HepG2 (cell line): Measurements from ENCODE around the gene PCSK2. TPM values are rescaled to one million over a fixed set of nuclear protein-coding genes. Genes with fewer than 3 reads are reported as not detected.

Source experiments
- ARNT ChIP-seq: fragments of 450-650 bp; IDR thresholded peaks from 2 replicates; pipeline ENCODE4 v1.6.1; 2017
- CCDC6 ChIP-seq: sonication (generic); formaldehyde crosslinking; IDR thresholded peaks from 2 replicates; pipeline ENCODE4 v1.8.1; 2022; ENCODE audit warnings: mild to moderate bottlenecking, missing genetic modification reagents, moderate library complexity
- DNMT3B ChIP-seq: conservative IDR thresholded peaks from 2 replicates; pipeline ENCODE4 v1.6.1; 2016; ENCODE audit warnings: missing biosample characterization, control low read depth
- KMT2B ChIP-seq: IDR thresholded peaks from 2 replicates; pipeline ENCODE4 v1.6.1; 2016; ENCODE audit warnings: missing genetic modification reagents, missing compliant biosample characterization
- NCOA5 ChIP-seq: sonication (generic); formaldehyde crosslinking; IDR thresholded peaks from 2 replicates; pipeline ENCODE4 v1.4.0; 2020; ENCODE audit warnings: missing genetic modification reagents
- NFE2 ChIP-seq: sonication (generic); formaldehyde crosslinking; IDR thresholded peaks from 2 replicates; pipeline ENCODE4 v1.4.0; 2020; ENCODE audit warnings: missing genetic modification reagents
- NR2F1 ChIP-seq, 2 experiments: fragments of 450-650 bp in 1 of 2; formaldehyde crosslinking in 1 of 2; IDR thresholded peaks; 2 replicates each; pipeline versions ENCODE4 v1.5.0 to v1.6.1; 2016 to 2020; ENCODE audit warnings: mild to moderate bottlenecking in 1 of 2, missing compliant biosample characterization in 1 of 2, missing genetic modification reagents in 1 of 2, moderate library complexity in 1 of 2
- RBFOX2 ChIP-seq: fragments of 200-400 bp; formaldehyde crosslinking; IDR thresholded peaks from 2 replicates; pipeline ENCODE4 v1.6.1; 2017; ENCODE audit warnings: low read depth, mild to moderate bottlenecking, low read length
- RFX3 ChIP-seq: IDR thresholded peaks from 2 replicates; pipeline ENCODE4 v1.6.1; 2016; ENCODE audit warnings: missing biosample characterization, missing genetic modification reagents
- SRF ChIP-seq: IDR thresholded peaks from 2 replicates; pipeline ENCODE4 v1.6.1; 2011; ENCODE audit warnings: mild to moderate bottlenecking, low read depth, low read length, moderate library complexity
- YEATS2 ChIP-seq: sonication (generic); formaldehyde crosslinking; IDR thresholded peaks from 2 replicates; pipeline ENCODE4 v1.4.0; 2020; ENCODE audit warnings: missing genetic modification reagents, borderline replicate concordance
- ZBTB8A ChIP-seq: sonication (generic); formaldehyde crosslinking; IDR thresholded peaks from 2 replicates; pipeline ENCODE4 v1.4.0; 2020; ENCODE audit warnings: mild to moderate bottlenecking, low read depth, missing genetic modification reagents, borderline replicate concordance
- ZNF30 ChIP-seq: sonication (generic); formaldehyde crosslinking; IDR thresholded peaks from 2 replicates; pipeline ENCODE4 v1.5.0; 2020; ENCODE audit warnings: mild to moderate bottlenecking, missing genetic modification reagents
- ZNF7 ChIP-seq: IDR thresholded peaks from 2 replicates; pipeline ENCODE4 v1.6.1; 2016; ENCODE audit warnings: missing biosample characterization, missing genetic modification reagents
- polyA plus RNA-seq, 8 experiments: library from polyadenylated mRNA; depleted of rRNA in 3 of 8; stranded (reverse) in 7 of 8; unstranded in 1 of 8; fragments of >200 nt; fragmentation: Illumina TruSeq in 4 of 8; extraction: Trizol in 4 of 8; gene quantifications; 2 replicates each; pipeline versions ENCODE4 v1.2.1 to v1.2.3, GENCODE V29; 2011 to 2016; ENCODE audit warnings: low read depth in 4 of 8, missing spikeins in 1 of 8, mixed read lengths in 1 of 8; ENCODE audit not compliant: insufficient read depth in 1 of 8
- total RNA-seq, 5 experiments: library from RNA; depleted of rRNA; stranded (reverse); fragments of >200 nt; fragmentation: Illumina TruSeq; extraction: Trizol; gene quantifications; 2 replicates each; pipeline ENCODE4 v1.2.3, GENCODE V29; 2016; ENCODE audit warnings: low read depth in 1 of 5
- TF ChIP-seq, protein P1 (sequence below): sonication (generic); formaldehyde crosslinking; IDR thresholded peaks from 2 replicates; pipeline ENCODE4 v1.8.0; 2022; ENCODE audit warnings: missing genetic modification reagents, mild to moderate bottlenecking, borderline replicate concordance
- TF ChIP-seq, protein P2 (sequence below): sonication (generic); formaldehyde crosslinking; IDR thresholded peaks from 2 replicates; pipeline ENCODE4 v1.5.0; 2020; ENCODE audit warnings: mild to moderate bottlenecking, low read depth, missing genetic modification reagents, borderline replicate concordance
- TF ChIP-seq, protein P3 (sequence below): IDR thresholded peaks from 2 replicates; pipeline ENCODE4 v1.6.1; 2012; ENCODE audit warnings: inconsistent platforms
- TF ChIP-seq, protein P4 (sequence below): sonication (generic); formaldehyde crosslinking; IDR thresholded peaks from 2 replicates; pipeline ENCODE4 v1.8.1; 2023; ENCODE audit warnings: mild to moderate bottlenecking, moderate library complexity, missing genetic modification reagents
- TF ChIP-seq, protein P5 (sequence below): sonication (generic); formaldehyde crosslinking; conservative IDR thresholded peaks from 2 replicates; pipeline ENCODE4 v1.8.1; 2023; ENCODE audit warnings: missing genetic modification reagents
- TF ChIP-seq, protein P6 (sequence below): sonication (generic); formaldehyde crosslinking; IDR thresholded peaks from 2 replicates; pipeline ENCODE4 v1.5.0; 2020; ENCODE audit warnings: mild to moderate bottlenecking, missing genetic modification reagents, moderate library complexity

PCSK2 gene
- total and polyA plus RNA-seq, 2 of the 13 experiments (the other 11 are each of a cell fraction or from before 2014, with no cell fraction given), result not detected

DNA sequence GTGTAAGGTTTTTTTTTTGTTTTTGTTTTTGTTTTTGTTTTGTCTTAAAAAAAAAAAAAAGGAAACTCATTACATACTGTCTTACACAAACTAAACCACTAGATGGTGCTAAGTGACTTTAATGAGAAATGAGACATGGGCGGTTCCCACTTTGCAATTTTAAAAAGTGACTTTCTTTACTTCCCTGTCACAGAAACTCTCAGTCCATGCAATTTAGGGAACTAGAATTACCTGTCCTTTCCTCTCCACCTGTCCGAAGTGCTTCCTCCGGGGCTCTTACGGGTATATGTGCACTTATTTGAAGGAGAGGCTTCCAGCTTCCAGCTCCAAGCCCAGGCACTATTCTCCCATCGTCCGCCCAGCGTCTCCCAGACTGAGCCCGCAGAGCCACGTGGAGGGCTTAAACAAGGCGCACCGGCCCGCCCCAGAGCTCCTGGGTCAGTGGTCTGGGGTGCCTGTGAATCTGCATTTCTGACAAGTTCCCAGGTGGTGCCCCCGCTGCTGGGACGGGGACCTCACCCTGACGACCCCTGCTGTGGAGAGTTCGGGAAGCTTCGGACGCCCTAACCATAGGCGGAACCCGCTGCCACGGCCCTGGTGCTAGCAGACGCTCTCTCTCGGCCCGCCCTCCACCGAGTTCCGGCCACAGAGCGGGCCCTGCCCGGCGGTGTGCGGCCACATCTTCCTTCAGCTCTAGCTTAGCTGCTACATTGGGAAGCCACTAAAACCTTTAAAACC lies 278.2 kb downstream of the PCSK2 start (continued):
- TF ChIP-seq ARNT (no peak), NCOA5 (no peak), RBFOX2 (no peak), NR2F1 (CRISPR knock-in tag; IDR thresholded peaks at IDR 0.05) (no peak), SRF (no peak), ZNF30 (no peak), ZNF7 (CRISPR knock-in tag) (no peak), CCDC6 (CRISPR knock-in tag) (no peak), KMT2B (CRISPR knock-in tag) (no peak), YEATS2 (CRISPR knock-in tag) (no peak), DNMT3B (CRISPR knock-in tag) (no peak), ZBTB8A (CRISPR knock-in tag) (peak; percentile 95; the same call in 1 of the 2 replicates), RFX3 (CRISPR knock-in tag) (no peak), NFE2 (CRISPR knock-in tag) (no peak)
- TF ChIP-seq, protein P1, sequence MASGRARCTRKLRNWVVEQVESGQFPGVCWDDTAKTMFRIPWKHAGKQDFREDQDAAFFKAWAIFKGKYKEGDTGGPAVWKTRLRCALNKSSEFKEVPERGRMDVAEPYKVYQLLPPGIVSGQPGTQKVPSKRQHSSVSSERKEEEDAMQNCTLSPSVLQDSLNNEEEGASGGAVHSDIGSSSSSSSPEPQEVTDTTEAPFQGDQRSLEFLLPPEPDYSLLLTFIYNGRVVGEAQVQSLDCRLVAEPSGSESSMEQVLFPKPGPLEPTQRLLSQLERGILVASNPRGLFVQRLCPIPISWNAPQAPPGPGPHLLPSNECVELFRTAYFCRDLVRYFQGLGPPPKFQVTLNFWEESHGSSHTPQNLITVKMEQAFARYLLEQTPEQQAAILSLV (CRISPR knock-in tag), result no peak
- TF ChIP-seq, protein P2, sequence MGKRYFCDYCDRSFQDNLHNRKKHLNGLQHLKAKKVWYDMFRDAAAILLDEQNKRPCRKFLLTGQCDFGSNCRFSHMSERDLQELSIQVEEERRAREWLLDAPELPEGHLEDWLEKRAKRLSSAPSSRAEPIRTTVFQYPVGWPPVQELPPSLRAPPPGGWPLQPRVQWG (CRISPR knock-in tag), result no peak
- TF ChIP-seq, protein P3, sequence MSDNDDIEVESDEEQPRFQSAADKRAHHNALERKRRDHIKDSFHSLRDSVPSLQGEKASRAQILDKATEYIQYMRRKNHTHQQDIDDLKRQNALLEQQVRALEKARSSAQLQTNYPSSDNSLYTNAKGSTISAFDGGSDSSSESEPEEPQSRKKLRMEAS, result peak; percentile 87
- TF ChIP-seq, protein P4, sequence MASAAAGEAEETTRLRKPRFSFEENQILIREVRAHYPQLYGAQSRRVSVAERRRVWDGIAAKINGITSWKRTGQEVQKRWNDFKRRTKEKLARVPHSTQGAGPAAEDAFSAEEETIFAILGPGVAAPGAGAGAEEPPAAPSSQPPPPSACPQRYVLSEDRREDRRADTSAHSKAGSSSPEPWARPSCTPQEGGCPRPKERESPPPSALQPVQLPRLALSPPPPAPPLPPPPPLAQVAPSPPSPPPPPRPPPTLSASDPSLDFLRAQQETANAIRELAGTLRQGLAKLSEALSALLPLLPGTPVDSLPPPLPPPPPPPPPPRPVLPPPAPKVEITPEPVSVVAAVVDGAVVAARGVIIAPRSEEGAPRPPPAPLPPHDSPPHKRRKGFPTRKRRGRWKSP (CRISPR knock-in tag), result peak; percentile 80; the same call in 1 of the 2 replicates
- TF ChIP-seq, protein P5, sequence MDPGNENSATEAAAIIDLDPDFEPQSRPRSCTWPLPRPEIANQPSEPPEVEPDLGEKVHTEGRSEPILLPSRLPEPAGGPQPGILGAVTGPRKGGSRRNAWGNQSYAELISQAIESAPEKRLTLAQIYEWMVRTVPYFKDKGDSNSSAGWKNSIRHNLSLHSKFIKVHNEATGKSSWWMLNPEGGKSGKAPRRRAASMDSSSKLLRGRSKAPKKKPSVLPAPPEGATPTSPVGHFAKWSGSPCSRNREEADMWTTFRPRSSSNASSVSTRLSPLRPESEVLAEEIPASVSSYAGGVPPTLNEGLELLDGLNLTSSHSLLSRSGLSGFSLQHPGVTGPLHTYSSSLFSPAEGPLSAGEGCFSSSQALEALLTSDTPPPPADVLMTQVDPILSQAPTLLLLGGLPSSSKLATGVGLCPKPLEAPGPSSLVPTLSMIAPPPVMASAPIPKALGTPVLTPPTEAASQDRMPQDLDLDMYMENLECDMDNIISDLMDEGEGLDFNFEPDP (CRISPR knock-in tag), result no peak
- TF ChIP-seq, protein P6, sequence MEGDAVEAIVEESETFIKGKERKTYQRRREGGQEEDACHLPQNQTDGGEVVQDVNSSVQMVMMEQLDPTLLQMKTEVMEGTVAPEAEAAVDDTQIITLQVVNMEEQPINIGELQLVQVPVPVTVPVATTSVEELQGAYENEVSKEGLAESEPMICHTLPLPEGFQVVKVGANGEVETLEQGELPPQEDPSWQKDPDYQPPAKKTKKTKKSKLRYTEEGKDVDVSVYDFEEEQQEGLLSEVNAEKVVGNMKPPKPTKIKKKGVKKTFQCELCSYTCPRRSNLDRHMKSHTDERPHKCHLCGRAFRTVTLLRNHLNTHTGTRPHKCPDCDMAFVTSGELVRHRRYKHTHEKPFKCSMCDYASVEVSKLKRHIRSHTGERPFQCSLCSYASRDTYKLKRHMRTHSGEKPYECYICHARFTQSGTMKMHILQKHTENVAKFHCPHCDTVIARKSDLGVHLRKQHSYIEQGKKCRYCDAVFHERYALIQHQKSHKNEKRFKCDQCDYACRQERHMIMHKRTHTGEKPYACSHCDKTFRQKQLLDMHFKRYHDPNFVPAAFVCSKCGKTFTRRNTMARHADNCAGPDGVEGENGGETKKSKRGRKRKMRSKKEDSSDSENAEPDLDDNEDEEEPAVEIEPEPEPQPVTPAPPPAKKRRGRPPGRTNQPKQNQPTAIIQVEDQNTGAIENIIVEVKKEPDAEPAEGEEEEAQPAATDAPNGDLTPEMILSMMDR (CRISPR knock-in tag), result peak; percentile 79
